Immature natural killer cell (primary cell): Measurements from ENCODE around the gene CBX7. TPM values are rescaled to one million over a fixed set of nuclear protein-coding genes. Genes with fewer than 3 reads are reported as not detected.

Experiments used
- DNase-seq, 3 donors: peaks; one replicate each; pipeline ENCODE4 v3.0.0; 2022; ENCODE audit warnings: mixed read lengths in 1 of 3
- H3K27ac Mint-ChIP-seq, 6 donors: one replicate each; pipeline ENCODE4 v1.8.0; 2020; ENCODE audit warnings: mixed read lengths in 6 of 6, mild to moderate bottlenecking in 5 of 6, inconsistent platforms in 4 of 6, moderate library complexity in 3 of 6
- H3K27me3 Mint-ChIP-seq, 3 donors: one replicate each; pipeline ENCODE4 v1.8.0; 2020 to 2021; ENCODE audit warnings: low read depth in 3 of 3, mild to moderate bottlenecking in 3 of 3, mixed read lengths in 3 of 3, moderate library complexity in 3 of 3, inconsistent platforms in 1 of 3
- H3K36me3 Mint-ChIP-seq, 3 donors: one replicate each; pipeline ENCODE4 v1.8.0; 2020; ENCODE audit warnings: mixed read lengths in 3 of 3, inconsistent platforms in 2 of 3, mild to moderate bottlenecking in 2 of 3
- H3K4me1 Mint-ChIP-seq, 2 donors: one replicate each; pipeline ENCODE4 v1.8.0; 2020; ENCODE audit warnings: inconsistent platforms in 2 of 2, mild to moderate bottlenecking in 2 of 2, mixed read lengths in 2 of 2, moderate library complexity in 1 of 2
- H3K4me3 Mint-ChIP-seq, 5 donors: one replicate each; pipeline ENCODE4 v1.8.0; 2020; ENCODE audit warnings: mild to moderate bottlenecking in 5 of 5, mixed read lengths in 5 of 5, inconsistent platforms in 3 of 5, moderate library complexity in 3 of 5
- H3K9me3 Mint-ChIP-seq, 6 donors: one replicate each; pipeline ENCODE4 v1.8.0; 2020; ENCODE audit warnings: mild to moderate bottlenecking in 6 of 6, mixed read lengths in 6 of 6, inconsistent platforms in 4 of 6, moderate library complexity in 3 of 6
- polyA plus RNA-seq, 3 donors: library from polyadenylated mRNA; unstranded; fragments of 300-500 nt; fragmentation: Illumina TruSeq; gene quantifications; one replicate each; pipeline ENCODE4 v1.2.3, GENCODE V29; 2021

CBX7 gene
- 1 to 10 TPM; 4.5 to 9.6 (median 9.1) TPM for polyA plus RNA-seq

DNA sequence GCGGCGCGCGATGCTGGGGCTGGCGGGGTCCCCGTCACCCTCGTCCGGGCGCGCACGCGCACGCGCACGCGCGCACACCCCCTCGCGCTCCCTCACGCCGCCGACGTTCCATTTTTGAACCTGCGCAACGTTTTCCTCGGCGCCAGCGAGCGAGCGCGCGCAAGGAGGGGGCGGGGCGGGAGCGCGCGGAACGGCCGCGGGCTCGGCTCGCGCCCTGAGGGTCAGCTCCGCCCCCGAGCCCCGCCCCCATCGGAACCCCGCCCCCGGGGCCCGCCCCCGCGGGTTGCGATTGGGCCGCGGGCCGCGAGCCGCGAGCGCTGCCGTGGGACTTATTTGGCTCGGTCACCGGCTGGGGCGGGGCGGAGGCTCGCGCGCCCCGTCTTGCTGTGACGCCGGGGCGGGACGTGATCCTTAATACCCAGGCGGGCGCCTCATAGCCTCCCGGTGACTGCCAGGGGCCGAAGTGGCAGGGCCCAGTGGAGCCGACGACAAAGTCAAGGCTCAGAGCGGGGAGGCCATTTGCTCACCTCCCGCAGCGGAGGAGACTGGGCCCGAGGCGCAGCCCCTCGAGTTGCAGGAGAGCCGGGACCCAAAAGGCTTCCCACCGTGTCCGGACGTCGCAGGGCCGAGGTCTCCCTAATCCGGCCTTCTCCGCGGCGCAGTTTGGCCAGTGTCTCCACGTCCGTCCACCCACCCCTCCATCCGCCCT lies at the start of gene CBX7:
TSS of gene CBX7 (minus strand) at position 170 of the 709 bp plus-strand sequence. CDS start 236 bp downstream, outside the sequence.
- Mint-ChIP-seq H3K27ac (peak within 1 kb of the TSS; percentile 81 to 93 (median 86)), H3K4me3 (peak within 1 kb of the TSS; percentile 78 to 93 (median 91)), H3K27me3 (peaks cover 0 to 10% (median 2%) of the 10 kb centered on the region in 3 donors), H3K9me3 (peaks cover 0 to 1% (median 0%) of the 10 kb centered on the region in 6 donors), H3K4me1 (peaks cover 33 to 34% of the 10 kb centered on the region in 2 donors), H3K36me3 (no peaks in the 10 kb centered on the region)
- DNase-seq: peak; percentile 93 to 95 (median 95)

DNA sequence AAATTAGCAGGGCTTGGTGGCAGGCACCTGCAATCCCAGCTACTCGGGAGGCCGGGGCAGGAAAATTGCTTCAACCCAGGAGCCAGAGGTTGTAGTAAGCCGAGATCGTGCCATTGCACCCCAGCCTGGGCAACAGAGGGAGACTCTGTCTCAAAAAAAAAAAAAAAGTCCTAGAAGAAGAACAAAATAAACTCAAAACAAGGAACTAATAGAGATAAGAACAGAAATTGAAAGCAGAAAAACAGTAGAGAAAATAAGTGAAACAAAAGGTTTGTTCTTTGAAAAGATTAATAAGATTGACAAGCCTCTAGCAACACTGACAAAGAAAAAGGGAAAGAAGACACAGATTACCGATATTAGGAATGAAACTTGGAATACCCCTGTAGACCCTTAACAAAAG lies 45.1 kb upstream of the CBX7 start:
- peaks cover 3 to 4% (median 4%) of the 10 kb centered on the region in 3 donors for H3K36me3 Mint-ChIP-seq
- no peak for DNase-seq
- H3K9me3 Mint-ChIP-seq: peaks cover 0 to 4% (median 3%) of the 10 kb centered on the region in 6 donors
- H3K27ac Mint-ChIP-seq: no peak overlapping the region
- peaks cover 5 to 12% (median 6%) of the 10 kb centered on the region in 3 donors for H3K27me3 Mint-ChIP-seq
- H3K4me1 Mint-ChIP-seq: no peaks in the 10 kb centered on the region
- no peak overlapping the region for H3K4me3 Mint-ChIP-seq

DNA sequence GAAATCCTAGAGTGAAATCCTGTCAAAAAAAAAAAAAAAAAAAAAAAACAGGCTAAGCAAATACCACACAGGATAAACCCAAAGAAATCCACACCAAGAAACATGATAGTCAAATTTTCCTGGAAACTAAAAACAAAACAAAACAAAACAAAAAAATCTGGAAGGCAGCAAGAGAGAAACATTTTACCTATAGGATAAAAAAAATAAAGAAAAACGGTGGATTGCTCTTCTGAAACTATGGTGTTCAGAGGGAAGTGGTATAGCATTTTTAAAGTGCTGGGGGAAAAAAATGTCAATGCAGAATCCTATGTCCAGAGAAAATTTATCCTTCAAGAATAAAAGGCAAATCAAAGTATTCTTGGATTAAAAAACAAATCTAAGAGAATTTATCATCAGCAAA lies 41.6 kb upstream of the CBX7 start:
- no peak for DNase-seq
- Mint-ChIP-seq H3K9me3 (peaks cover 0 to 4% (median 3%) of the 10 kb centered on the region in 6 donors), H3K36me3 (peaks cover 0 to 4% (median 3%) of the 10 kb centered on the region in 3 donors), H3K27me3 (peaks cover 4 to 10% (median 5%) of the 10 kb centered on the region in 3 donors), H3K4me3 (no peak overlapping the region), H3K4me1 (no peaks in the 10 kb centered on the region), H3K27ac (no peak overlapping the region)

DNA sequence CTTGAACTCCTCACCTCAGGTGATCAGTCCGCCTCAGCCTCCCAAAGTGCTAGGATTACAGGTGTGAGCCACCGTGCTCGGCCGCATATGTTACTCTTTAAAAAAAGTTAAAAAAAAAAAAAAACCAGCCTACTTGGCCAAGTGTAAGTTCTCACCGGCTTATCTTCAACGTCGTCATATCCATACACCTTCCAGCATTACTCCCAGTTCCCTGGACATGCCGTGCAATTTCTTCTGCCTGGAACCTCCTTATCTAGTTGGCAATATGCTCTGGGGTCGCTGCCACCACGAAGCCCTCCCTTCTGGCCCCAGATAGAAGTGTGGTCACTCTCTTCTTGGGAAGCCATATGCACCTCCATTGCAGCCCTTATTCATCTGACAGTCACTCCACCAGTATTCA lies 36.3 kb upstream of the CBX7 start:
- H3K9me3 Mint-ChIP-seq: no peaks in the 10 kb centered on the region
- no peaks in the 10 kb centered on the region for H3K36me3 Mint-ChIP-seq
- DNase-seq: no peak
- peaks cover 7 to 8% of the 10 kb centered on the region in 2 donors for H3K4me1 Mint-ChIP-seq
- H3K27ac Mint-ChIP-seq: no peak overlapping the region
- H3K27me3 Mint-ChIP-seq: peaks cover 3 to 7% (median 5%) of the 10 kb centered on the region in 3 donors
- H3K4me3 Mint-ChIP-seq: no peak overlapping the region

DNA sequence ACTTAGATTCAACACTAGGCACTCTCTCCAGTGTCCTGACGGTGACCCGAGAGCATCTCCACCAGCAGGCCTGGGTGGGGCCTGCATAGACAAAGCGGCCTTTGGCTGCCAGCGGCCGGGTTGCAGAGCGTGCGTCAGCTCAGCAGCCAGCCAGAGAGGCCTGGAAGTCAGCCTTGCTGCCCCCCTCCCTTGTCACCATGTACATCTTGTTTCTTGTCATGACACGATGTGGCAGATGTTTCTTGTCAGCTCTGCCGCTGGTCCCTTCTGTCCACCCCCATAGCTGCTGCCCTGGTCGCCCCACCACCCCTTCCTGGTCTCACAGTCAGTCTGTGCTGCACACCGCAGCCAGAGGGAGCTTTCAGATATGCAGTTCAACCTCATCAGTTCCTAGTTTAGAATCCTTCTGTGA lies 33.1 kb upstream of the CBX7 start:
- Mint-ChIP-seq H3K4me3 (no peak overlapping the region), H3K9me3 (no peaks in the 10 kb centered on the region), H3K27ac (no peak overlapping the region), H3K4me1 (peaks cover 14 to 15% of the 10 kb centered on the region in 2 donors), H3K36me3 (peaks cover 0 to 3% (median 0%) of the 10 kb centered on the region in 3 donors), H3K27me3 (peaks cover 1 to 12% (median 5%) of the 10 kb centered on the region in 3 donors)
- DNase-seq: no peak

DNA sequence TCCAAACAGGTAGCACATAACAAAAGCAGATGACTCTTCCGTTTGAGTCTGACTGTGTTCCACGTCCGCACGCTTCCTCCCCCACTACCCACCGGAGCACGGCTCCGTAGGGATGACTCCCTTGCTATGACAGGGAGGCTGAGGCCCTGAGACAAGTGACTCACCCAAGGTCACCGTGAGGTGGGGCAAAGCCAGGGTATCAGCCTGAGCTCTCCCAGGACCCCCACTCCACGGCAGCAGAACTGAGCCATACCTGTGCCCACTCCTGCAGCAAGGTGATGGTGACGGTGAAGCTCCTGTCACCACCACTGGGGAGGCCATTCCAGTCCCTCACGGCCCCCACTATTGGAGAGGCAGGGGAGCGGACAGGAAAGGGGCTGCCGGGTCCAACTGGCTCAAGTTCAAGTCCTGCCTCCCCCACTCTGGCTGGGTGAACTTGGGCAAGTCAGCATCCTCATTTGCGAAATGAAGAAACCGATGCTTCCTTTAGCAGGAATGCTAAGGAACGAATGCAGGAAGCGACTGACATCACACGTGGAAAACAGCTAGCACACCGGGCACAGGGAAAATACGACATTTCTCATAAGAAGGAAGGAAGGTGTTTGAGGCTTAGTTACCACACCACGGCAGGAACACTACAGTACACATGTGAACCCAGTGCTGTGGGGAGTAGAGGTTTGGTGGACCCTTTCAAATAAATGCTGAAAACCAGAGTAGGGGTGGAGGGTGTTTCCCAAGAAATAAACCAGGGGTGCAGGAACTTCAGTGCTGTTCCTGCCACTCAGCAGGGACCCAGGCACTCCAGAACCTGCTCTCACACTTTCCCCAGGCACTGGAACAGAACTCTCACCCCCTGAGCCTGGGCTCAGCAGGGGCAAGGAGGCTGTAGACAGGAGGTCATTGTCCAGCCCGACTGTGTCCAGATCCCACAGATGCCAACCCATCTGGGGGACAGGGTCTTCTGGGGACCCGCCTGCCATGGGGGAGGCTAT lies 32.4 kb upstream of the CBX7 start:
- Mint-ChIP-seq H3K27ac (no peak overlapping the region), H3K36me3 (peaks cover 0 to 3% (median 0%) of the 10 kb centered on the region in 3 donors), H3K9me3 (no peaks in the 10 kb centered on the region), H3K4me1 (peaks cover 14 to 15% of the 10 kb centered on the region in 2 donors), H3K27me3 (peaks cover 1 to 12% (median 5%) of the 10 kb centered on the region in 3 donors), H3K4me3 (peak overlapping the region in 1 of 5 donors; percentile 38)
- no peak for DNase-seq

DNA sequence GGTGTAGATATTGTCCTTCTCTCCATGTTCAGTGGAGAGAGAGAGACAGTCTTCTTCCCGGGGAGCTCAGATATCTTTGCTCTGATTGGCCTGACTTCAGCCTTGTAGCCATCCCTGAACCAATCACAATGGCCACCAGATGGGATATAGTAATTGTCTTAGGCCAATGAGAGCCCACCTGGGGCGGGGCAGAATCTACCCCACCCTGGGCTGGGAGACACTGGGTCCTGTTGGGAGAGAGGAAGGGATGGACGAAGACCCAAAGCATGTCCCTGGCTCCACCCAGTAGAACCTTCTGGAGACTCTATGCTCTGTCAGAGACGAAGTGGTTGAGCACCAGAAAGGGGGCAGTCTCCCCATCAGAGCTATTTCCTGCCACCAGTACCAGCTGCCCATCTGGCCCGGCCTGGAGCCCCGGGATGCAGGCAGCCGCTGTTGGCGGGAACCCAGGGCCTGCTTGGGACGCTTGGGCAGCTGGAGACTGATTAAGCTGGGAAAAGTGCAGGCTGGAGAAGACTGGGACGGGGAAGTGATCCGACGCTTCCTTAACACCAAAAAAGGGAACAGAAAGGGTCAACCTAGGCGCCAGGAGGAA lies 31.6 kb upstream of the CBX7 start:
- no peak for DNase-seq
- Mint-ChIP-seq H3K4me3 (no peak overlapping the region), H3K4me1 (peaks cover 16 to 21% of the 10 kb centered on the region in 2 donors), H3K36me3 (peaks cover 0 to 3% (median 0%) of the 10 kb centered on the region in 3 donors), H3K27ac (no peak overlapping the region), H3K27me3 (peaks cover 1 to 11% (median 5%) of the 10 kb centered on the region in 3 donors), H3K9me3 (no peaks in the 10 kb centered on the region)

DNA sequence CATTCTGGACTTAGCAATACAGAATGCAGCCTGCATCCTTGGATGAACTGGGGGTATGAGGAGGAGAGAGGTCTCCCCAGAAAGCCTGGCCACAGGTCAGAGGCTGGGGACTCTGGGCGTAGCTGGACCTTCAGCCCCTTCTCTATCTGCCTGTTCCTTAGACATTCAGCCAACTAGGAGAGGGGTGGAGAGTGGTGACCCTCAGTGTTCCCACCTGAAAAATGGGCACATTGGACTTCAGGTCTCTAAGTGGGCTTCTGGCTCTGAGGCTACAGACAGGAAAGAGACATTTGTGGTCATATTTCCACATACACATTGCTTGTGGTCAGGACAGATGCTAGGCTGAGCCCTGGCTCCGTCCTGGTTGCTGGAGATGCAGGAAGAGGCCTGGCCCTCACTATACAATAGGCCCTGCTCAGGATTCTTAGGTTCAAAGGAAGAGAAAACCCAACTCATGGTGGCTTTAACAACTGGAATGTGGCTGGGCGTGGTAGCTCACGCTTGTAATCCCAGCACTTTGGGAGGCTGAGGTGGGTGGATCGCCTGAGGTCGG lies 30.1 kb upstream of the CBX7 start:
- Mint-ChIP-seq H3K27me3 (peaks cover 0 to 9% (median 5%) of the 10 kb centered on the region in 3 donors), H3K9me3 (peaks cover 0 to 2% (median 0%) of the 10 kb centered on the region in 6 donors), H3K4me3 (no peak overlapping the region), H3K27ac (no peak overlapping the region), H3K4me1 (peaks cover 30 to 36% of the 10 kb centered on the region in 2 donors), H3K36me3 (peaks cover 0 to 3% (median 0%) of the 10 kb centered on the region in 3 donors)
- no peak for DNase-seq

DNA sequence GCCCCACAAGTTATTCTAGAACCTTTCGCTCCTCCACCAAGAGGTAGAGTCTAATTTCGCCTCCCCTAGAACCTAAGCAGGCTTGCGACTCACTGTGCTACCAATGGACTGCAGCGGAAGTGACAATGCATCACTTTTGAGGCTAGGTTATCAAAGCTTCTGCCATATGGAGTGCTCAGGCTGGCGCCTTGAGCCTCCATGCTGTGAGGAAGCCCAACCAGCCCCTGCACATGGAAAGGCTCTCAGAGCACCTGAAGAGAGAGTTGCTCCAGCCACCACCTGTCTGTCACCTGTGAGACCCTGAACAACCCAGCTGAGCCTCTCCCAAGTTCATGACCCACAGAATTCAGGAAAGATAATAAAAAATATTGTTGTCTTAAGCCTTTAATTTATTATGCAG lies 29.3 kb upstream of the CBX7 start:
- H3K4me3 Mint-ChIP-seq: no peak overlapping the region
- H3K4me1 Mint-ChIP-seq: peaks cover 33 to 40% of the 10 kb centered on the region in 2 donors
- peaks cover 0 to 2% (median 0%) of the 10 kb centered on the region in 6 donors for H3K9me3 Mint-ChIP-seq
- peaks cover 0 to 9% (median 5%) of the 10 kb centered on the region in 3 donors for H3K27me3 Mint-ChIP-seq
- H3K36me3 Mint-ChIP-seq: peaks cover 0 to 3% (median 0%) of the 10 kb centered on the region in 3 donors
- no peak for DNase-seq
- peak overlapping the region in 1 of 6 donors; percentile 36 for H3K27ac Mint-ChIP-seq

DNA sequence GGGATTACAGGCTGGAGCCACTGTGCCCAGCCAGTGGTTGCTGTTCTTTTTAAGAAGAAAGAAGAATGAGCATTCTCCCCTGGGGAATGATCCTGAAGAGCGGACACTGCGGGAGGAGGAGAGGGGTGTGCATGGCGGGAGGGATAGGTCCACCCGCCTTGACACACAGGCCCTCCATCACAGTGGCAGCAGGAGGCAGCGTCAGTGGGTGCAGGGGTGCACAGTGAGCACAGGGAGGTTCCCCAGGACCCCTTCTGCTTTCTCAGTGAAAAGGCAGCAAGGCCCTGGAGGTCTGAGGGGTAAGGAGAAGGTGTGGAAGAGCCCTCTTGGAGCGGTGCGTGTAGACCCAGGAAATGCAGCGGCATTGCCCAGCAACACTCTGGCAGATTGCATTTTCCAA lies 28.9 kb upstream of the CBX7 start:
- Mint-ChIP-seq H3K27ac (peak overlapping the region in 1 of 6 donors; percentile 3), H3K27me3 (peaks cover 0 to 9% (median 5%) of the 10 kb centered on the region in 3 donors), H3K4me1 (peaks cover 37 to 40% of the 10 kb centered on the region in 2 donors), H3K9me3 (peaks cover 0 to 2% (median 0%) of the 10 kb centered on the region in 6 donors), H3K36me3 (peaks cover 0 to 3% (median 0%) of the 10 kb centered on the region in 3 donors), H3K4me3 (no peak overlapping the region)
- DNase-seq: no peak

DNA sequence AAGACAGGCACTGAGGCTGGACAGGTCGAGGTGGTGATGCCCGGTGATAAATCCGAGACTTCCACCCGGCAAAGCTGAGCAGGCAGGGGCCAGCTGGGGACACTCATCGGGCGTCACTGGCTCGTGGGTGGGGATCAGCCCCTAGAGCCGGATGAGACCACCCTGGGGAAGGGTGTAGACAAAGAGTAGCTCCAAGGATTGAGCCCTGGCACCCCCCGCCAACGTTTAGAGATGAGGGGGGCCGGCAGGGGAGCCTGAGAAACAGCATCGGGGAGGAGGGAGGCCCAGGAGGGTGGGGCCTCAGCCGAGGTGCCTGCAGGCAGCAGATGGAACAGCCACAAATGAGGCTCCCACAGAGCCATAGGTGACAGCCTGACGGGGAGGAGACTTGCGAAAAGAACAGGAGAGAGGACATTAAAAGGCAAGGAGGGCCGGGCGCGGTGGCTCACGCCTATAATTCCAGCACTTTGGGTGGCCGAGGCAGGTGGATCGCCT lies 27.4 kb upstream of the CBX7 start:
- Mint-ChIP-seq H3K4me1 (peaks cover 43 to 44% of the 10 kb centered on the region in 2 donors), H3K36me3 (peaks cover 0 to 3% (median 0%) of the 10 kb centered on the region in 3 donors), H3K4me3 (no peak overlapping the region), H3K9me3 (peaks cover 0 to 2% (median 0%) of the 10 kb centered on the region in 6 donors), H3K27ac (peak overlapping the region in 1 of 6 donors; percentile 41), H3K27me3 (peaks cover under 1 to 11% (median 2%) of the 10 kb centered on the region in 3 donors)
- DNase-seq: no peak

DNA sequence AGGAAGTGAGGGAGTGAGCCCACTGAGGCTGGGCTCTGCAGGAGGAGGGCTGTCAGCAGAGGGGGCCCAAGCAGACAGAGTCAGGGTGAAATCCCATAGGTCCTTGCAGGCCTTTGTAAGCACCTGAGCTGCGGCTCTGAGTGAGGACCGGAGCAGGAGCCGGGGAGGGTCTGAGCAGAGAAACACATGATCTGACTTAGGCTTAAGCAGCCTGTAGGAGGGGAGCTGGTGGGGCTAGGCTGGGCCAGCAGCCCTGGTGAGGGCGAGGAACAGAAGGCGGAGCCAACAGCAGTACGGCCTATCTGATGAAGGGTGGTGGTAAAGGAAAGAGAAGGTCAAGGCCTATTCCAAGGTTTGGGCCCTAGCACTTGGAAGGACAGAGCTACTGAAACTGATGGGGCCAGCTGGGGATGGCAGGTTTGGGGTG lies 26.9 kb upstream of the CBX7 start:
- no peak overlapping the region for H3K4me3 Mint-ChIP-seq
- no peak for DNase-seq
- H3K4me1 Mint-ChIP-seq: peaks cover 45 to 48% of the 10 kb centered on the region in 2 donors

More for the DNA sequence above, 26.9 kb upstream of the CBX7 start:
- H3K36me3 Mint-ChIP-seq: peaks cover 0 to 3% (median 0%) of the 10 kb centered on the region in 3 donors
- peak overlapping the region in 3 of 6 donors; percentile 41 to 89 (median 75) for H3K27ac Mint-ChIP-seq
- H3K9me3 Mint-ChIP-seq: peaks cover 0 to 3% (median 0%) of the 10 kb centered on the region in 6 donors
- peaks cover 5 to 15% (median 5%) of the 10 kb centered on the region in 3 donors for H3K27me3 Mint-ChIP-seq
